ENCODE measurements around the gene CREBL2. TPM values are rescaled to one million over a fixed set of nuclear protein-coding genes. Genes with fewer than 3 reads are reported as not detected.
"Not testable (repeated sequence)": the region's sequence is repeated elsewhere in the genome, so short reads cannot be mapped to it uniquely, and the experiment has no call there.

The CREBL2 gene
- total RNA-seq, 3 donors from 2014 or later, result 23.3 to 35.9 (median 25.4) TPM

GRCh38 chr12:12564911-12565310 lies 46.8 kb upstream of the CREBL2 start:
- DNase-seq (no peak), ATAC-seq (no peak)
- intact Hi-C loops (cut with DNase I, micrococcal nuclease), result loop anchor here in 1 of 2 donors (10.0 kb wide), 1 partner anchor 190 kb away; no protein-coding TSS in a partner anchor
- Histone ChIP-seq H3K36me3 (ENCODE audit: low read depth) (no peaks in the 10 kb centered on the region), H3K4me3 (no peak overlapping the region), H3K4me1 (ENCODE audit: low read depth) (peaks cover 6% of the 10 kb centered on the region), H3K9me3 (peaks cover 4% of the 10 kb centered on the region)
- TF ChIP-seq CTCF (IDR thresholded peaks at IDR 0.05), result no peak

DNA sequence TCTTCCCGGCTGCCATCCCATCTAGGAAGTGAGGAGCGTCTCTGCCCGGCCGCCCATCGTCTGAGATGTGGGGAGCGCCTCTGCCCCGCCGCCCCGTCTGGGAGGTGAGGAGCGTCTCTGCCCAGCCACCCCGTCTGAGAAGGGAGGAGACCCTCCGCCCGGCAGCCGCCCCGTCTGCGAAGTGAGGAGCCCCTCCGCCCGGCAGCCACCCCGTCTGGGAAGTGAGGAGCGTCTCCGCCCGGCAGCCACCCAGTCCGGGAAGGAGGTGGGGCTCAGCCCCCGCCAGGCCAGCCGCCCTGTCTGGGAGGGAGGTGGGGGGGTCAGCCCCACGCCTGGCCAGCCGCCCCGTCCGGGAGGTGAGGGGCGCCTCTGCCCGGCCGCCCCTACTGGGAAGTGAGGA lies 45.7 kb upstream of the CREBL2 start:
- not testable (repeated sequence) for H3K4me1 ChIP-seq (ENCODE audit: low read depth); H3K9me3 ChIP-seq; DNase-seq; H3K4me3 ChIP-seq; H3K36me3 ChIP-seq (ENCODE audit: low read depth); ATAC-seq
- intact Hi-C loops (cut with DNase I, micrococcal nuclease), result loop anchor here in 1 of 2 donors (10.0 kb wide), 1 partner anchor 191 kb away; no protein-coding TSS in a partner anchor

DNA sequence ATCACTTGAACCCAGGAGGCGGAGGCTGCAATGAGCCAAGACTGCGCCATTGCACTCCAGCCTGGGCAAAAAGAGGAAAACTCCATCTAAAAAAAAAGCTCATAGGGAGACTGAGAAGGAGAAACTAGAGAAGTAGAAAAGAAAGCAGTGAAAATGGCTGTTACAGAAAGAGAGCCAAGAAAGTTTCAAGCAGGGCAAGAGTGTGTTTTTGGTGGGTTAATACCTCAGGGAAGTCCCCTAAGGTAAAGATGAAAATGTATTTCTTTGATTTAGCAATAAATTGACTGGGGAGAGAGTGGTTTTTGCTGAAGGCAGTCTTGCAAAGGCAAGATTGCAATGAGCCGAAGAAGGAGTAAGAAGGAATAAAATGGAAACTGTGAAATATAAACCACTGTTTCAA lies 39.0 kb upstream of the CREBL2 start:
- H3K36me3 ChIP-seq (ENCODE audit: low read depth), result no peaks in the 10 kb centered on the region
- no peak overlapping the region for H3K4me3 ChIP-seq
- DNase-seq, result no peak
- peaks cover 13% of the 10 kb centered on the region for H3K4me1 ChIP-seq (ENCODE audit: low read depth)
- no peaks in the 10 kb centered on the region for H3K9me3 ChIP-seq
- no peak for ATAC-seq
- no peak for TF ChIP-seq CTCF (IDR thresholded peaks at IDR 0.05)
- intact Hi-C loops (cut with DNase I, micrococcal nuclease), result no loop called here

DNA sequence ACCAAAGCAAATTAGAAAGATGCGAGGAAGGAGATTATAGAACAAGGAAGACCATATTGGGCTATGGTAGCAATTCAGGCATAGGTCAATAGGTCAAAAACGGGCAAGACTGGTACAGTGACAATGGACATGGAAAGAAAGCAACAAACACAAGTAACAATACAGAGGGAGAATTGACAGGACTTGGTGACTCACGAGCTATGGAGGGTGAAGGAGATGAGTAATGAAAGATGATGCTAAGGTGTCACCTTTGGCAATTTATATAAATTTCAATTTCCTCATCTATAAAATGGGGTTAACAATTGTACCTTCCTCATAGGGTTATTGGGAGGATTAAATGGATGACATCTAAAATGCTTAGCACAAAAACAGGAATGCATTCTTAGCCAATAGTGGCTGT lies 33.9 kb upstream of the CREBL2 start:
- peak; percentile 13 for ATAC-seq
- no peak for TF ChIP-seq CTCF (IDR thresholded peaks at IDR 0.05)
- peaks cover 21% of the 10 kb centered on the region for H3K4me1 ChIP-seq (ENCODE audit: low read depth)
- intact Hi-C loops (cut with DNase I, micrococcal nuclease), result no loop called here
- no peak overlapping the region for H3K4me3 ChIP-seq
- H3K36me3 ChIP-seq (ENCODE audit: low read depth), result no peaks in the 10 kb centered on the region
- no peak for DNase-seq
- H3K9me3 ChIP-seq, result no peaks in the 10 kb centered on the region

DNA sequence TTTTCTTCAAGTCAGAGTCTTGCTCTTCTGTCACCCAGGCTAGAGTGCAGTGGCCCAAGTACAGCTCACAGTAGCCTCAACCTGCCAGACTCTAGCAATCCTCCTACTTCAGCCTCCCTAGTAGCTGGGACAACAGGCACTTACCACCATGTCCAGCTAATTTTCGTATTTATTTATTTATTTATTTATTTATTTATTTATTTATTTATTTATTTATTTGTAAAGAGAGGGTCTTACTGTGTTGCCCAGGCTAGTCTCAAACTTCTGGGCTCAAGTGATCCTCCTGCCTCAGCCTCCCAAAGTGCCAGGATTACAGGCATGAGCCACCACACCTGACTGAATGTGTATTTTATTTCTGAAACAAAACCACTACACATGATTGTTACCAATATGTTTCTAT lies 31.0 kb upstream of the CREBL2 start:
- H3K4me1 ChIP-seq (ENCODE audit: low read depth), result peaks cover 25% of the 10 kb centered on the region
- DNase-seq; H3K9me3 ChIP-seq; H3K4me3 ChIP-seq; H3K36me3 ChIP-seq (ENCODE audit: low read depth); intact Hi-C loops (cut with DNase I, micrococcal nuclease); ATAC-seq: not testable (repeated sequence)

- intact Hi-C loops (cut with DNase I, micrococcal nuclease), result no loop called here
- DNase-seq (no peak), ATAC-seq (peak; percentile 60)
- Histone ChIP-seq H3K4me3 (no peak overlapping the region), H3K4me1 (ENCODE audit: low read depth) (peaks cover 16% of the 10 kb centered on the region), H3K36me3 (ENCODE audit: low read depth) (no peaks in the 10 kb centered on the region), H3K9me3 (no peaks in the 10 kb centered on the region)
- TF ChIP-seq CTCF (IDR thresholded peaks at IDR 0.05), result no peak
Measured at GRCh38 chr12:12582193-12582881, 29.3 kb upstream of the CREBL2 start.
